ENCODE data around the gene COBL.

Gene COBL, protein sequence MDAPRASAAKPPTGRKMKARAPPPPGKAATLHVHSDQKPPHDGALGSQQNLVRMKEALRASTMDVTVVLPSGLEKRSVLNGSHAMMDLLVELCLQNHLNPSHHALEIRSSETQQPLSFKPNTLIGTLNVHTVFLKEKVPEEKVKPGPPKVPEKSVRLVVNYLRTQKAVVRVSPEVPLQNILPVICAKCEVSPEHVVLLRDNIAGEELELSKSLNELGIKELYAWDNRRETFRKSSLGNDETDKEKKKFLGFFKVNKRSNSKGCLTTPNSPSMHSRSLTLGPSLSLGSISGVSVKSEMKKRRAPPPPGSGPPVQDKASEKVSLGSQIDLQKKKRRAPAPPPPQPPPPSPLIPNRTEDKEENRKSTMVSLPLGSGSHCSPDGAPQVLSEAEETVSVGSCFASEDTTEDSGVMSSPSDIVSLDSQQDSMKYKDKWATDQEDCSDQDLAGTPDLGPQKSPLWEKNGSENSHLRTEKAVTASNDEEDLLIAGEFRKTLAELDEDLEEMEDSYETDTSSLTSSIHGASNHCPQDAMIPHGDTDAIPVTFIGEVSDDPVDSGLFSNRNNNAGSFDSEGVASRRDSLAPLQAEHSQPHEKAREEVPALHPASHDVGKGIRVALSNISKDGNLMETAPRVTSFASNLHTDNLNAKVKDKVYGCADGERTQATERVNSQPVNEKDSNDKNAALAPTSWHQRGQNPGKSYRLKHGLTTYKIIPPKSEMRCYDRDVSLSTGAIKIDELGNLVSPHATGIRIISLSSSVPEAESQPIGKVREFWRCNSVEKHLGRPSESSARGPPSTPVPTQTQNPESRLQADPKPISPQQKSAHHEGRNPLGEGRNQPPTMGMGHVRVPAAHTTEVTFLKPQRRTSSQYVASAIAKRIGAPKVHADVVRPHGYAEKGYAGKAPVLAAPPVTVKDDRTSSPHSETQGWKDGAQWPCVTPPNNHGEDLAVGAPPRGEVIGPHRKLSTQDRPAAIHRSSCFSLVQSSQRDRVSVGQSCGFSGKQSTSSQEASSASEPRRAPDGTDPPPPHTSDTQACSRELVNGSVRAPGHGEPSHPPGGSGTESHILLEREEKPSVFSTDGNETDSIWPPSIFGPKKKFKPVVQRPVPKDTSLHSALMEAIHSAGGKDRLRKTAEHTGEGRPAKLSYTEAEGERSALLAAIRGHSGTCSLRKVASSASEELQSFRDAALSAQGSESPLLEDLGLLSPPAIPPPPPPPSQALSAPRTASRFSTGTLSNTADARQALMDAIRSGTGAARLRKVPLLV

DNA sequence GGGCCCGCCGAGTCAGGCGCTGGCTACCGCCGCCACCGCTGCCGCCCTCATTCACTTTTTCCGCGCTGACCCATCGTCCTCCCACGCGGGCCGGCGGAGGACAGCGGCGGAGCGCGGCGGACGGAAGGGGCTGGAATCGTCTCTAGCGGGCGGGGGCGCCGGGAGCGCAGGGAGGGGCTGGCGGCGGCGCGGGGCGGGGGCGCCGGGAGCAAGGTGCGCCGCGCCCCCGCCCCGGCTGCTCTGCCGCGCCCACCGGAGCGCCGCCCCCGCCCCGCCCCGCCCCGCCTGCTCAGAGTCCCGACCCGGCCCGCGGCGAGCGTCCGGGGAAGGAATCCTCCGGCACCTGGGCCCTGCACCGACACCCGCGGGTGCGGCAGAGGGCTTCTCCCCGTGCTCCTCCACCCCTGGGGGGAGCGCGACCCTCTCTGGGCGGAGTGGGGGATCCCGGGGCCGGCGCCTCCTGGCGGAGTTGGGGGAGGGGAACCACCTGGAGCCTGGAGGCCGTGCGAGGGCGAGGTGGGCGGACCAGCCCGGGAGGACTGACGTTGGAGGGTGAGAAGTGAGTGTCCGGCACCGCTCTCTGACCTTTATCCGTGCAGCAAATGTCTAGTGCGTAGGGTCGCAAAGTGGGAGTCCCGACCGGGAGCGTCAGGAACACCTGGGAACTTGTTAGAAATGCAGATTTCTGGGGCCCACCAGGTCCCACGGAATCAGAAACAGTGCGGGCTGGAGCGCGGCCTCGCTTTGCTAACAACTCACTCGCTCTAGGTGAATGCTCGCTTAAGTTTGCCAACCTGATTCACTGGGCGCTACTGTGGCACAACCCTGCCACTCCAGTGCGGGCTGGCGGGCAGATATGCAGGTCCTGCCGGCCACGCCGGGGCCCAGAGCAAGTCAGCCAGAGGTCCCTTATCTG, at the start of gene COBL:
Gene COBL, minus strand, starts transcription at position 144 of the 916 bp plus-strand sequence. CDS start 176 bp downstream, outside the sequence.
- TF ChIP-seq EGR1 (IDR thresholded peaks at IDR 0.05) (peak; percentile 65), CEBPB (IDR thresholded peaks at IDR 0.05) (no peak), ZBTB7A (IDR thresholded peaks at IDR 0.05; ENCODE audit: low read depth) (0 out of 2 replicates have a peak, but pooled peaks have one; percentile 25)

DNA sequence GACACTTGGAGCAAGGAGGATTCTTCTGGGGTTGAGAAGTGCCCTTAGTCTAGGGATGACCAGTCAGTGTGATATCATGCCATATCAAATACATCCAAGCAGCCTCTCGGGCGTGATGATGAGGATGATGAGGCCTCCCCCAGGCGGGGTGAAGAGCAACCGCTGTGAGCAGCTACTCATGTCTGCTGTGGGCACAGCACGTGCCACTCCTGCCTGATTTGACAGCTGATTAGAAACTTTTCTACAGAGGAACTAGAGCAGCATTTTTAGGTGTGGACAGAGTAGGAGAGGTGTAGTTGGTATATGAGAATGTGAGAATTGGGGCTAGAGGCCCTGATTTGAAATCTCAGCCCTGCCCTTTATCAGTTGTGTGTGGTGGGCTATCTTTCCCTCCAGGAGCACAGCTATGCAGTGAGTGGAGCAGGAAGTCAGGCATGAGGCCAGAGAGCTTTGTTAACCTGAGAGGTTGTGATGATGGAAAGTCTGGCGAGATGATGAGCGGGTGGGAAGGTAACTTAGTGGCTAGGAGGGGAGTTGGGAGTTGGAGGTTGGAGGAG, 49.6 kb upstream of the COBL start:
- TF ChIP-seq TCF12 (IDR thresholded peaks at IDR 0.05; ENCODE audit: low read depth) (no peak), RAD21 (IDR thresholded peaks at IDR 0.05; ENCODE audit: low read depth) (no peak)

DNA sequence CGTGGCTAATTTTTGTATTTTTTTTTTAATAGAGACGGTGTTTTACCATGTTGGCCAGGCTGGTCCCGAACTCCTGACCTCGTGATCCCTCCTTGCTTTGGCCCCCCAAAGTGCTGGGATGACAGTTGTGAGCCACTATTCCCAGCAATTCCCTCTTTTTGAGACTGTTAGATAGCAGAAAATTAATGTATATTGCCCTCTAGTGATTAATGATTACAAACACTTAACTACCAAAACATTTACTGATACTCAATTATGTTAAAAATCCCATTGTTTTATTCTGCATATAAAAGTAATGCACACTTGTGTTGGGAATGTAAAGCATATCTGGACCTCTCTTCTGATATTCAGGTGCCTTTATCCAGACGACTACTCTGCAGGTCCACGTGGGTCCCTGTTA, 41.2 kb upstream of the COBL start:
- TF ChIP-seq RAD21 (IDR thresholded peaks at IDR 0.05; ENCODE audit: low read depth): peak; percentile 43; the same call in 1 of the 2 replicates
- TF ChIP-seq, protein P1, sequence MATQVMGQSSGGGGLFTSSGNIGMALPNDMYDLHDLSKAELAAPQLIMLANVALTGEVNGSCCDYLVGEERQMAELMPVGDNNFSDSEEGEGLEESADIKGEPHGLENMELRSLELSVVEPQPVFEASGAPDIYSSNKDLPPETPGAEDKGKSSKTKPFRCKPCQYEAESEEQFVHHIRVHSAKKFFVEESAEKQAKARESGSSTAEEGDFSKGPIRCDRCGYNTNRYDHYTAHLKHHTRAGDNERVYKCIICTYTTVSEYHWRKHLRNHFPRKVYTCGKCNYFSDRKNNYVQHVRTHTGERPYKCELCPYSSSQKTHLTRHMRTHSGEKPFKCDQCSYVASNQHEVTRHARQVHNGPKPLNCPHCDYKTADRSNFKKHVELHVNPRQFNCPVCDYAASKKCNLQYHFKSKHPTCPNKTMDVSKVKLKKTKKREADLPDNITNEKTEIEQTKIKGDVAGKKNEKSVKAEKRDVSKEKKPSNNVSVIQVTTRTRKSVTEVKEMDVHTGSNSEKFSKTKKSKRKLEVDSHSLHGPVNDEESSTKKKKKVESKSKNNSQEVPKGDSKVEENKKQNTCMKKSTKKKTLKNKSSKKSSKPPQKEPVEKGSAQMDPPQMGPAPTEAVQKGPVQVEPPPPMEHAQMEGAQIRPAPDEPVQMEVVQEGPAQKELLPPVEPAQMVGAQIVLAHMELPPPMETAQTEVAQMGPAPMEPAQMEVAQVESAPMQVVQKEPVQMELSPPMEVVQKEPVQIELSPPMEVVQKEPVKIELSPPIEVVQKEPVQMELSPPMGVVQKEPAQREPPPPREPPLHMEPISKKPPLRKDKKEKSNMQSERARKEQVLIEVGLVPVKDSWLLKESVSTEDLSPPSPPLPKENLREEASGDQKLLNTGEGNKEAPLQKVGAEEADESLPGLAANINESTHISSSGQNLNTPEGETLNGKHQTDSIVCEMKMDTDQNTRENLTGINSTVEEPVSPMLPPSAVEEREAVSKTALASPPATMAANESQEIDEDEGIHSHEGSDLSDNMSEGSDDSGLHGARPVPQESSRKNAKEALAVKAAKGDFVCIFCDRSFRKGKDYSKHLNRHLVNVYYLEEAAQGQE (IDR thresholded peaks at IDR 0.05; ENCODE audit: low read depth): no peak

DNA sequence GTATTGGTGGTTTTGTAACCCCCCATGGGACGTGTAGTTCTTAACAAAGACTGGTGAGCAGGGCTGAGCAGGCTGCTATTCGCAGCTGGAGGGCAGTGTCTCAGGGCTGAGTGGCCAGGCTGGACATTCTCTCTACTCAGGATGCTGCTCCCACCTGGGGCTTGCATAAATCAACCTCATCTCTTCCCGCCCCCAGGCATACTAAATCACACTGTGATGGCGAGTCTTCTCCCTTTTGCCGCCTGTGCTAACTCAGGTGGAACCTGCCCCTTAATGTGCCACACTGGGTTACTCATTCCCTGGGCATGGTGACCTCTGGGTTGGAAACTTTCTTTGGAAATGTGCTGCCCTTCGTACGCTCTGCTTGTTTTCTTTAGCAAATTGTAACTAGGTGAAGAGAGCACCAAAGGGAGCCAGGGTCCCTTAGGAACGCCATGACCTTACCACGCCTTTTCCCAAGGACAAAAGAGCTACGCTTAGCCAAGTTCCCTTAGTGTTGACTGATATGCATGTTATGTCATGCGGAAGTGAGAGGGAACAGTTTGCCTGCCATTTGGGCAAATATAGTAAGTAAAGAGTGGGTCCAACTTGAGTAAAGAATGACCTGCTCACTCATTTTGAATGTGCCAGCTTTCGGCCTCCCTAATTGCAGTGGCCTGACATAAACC, 40.4 kb upstream of the COBL start:
- TF ChIP-seq TCF12 (IDR thresholded peaks at IDR 0.05; ENCODE audit: low read depth) (peak; percentile 54; the same call in 1 of the 2 replicates), EGR1 (IDR thresholded peaks at IDR 0.05) (no peak), CREB1 (IDR thresholded peaks at IDR 0.05; ENCODE audit: low read depth) (no peak), YY1 (IDR thresholded peaks at IDR 0.05; ENCODE audit: low read depth) (0 out of 2 replicates have a peak, but pooled peaks have one; percentile 6), TAF1 (IDR thresholded peaks at IDR 0.05; ENCODE audit: low read depth) (no peak), EP300 (IDR thresholded peaks at IDR 0.05; ENCODE audit: borderline replicate concordance) (no peak)

DNA sequence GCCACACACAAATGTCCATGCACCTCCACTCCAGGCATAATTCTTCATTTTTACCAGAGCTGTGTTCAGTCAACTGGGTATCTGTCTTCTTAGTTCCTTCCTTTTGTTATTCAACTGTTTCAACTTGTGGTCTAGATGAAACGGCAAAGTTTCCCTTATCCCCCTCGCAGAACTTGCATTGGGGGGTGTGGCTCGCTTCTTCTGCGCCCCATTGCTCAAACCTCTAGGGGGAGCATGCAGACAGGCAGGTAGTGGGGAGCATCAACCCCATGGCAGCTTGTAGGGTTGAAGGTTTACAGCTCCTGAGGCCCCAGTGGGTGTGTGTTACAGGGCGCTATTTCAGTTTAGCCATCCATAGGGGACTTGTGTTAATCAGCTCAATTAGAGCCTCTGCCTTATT, 38.3 kb upstream of the COBL start:
- TF ChIP-seq CREB1 (IDR thresholded peaks at IDR 0.05; ENCODE audit: low read depth) (no peak), EP300 (IDR thresholded peaks at IDR 0.05; ENCODE audit: borderline replicate concordance) (no peak), CEBPB (IDR thresholded peaks at IDR 0.05) (no peak), NFIC (IDR thresholded peaks at IDR 0.05) (no peak), RAD21 (IDR thresholded peaks at IDR 0.05; ENCODE audit: low read depth) (no peak), FOXM1 (IDR thresholded peaks at IDR 0.05; ENCODE audit: borderline replicate concordance, low read depth) (no peak), TCF12 (IDR thresholded peaks at IDR 0.05; ENCODE audit: low read depth) (no peak), TAF1 (IDR thresholded peaks at IDR 0.05; ENCODE audit: low read depth) (no peak), YY1 (IDR thresholded peaks at IDR 0.05; ENCODE audit: low read depth) (no peak), ZBTB7A (IDR thresholded peaks at IDR 0.05; ENCODE audit: low read depth) (no peak), TEAD4 (IDR thresholded peaks at IDR 0.05) (no peak)
- TF ChIP-seq, protein P2, sequence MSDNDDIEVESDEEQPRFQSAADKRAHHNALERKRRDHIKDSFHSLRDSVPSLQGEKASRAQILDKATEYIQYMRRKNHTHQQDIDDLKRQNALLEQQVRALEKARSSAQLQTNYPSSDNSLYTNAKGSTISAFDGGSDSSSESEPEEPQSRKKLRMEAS (IDR thresholded peaks at IDR 0.05): no peak
- TF ChIP-seq, protein P3, sequence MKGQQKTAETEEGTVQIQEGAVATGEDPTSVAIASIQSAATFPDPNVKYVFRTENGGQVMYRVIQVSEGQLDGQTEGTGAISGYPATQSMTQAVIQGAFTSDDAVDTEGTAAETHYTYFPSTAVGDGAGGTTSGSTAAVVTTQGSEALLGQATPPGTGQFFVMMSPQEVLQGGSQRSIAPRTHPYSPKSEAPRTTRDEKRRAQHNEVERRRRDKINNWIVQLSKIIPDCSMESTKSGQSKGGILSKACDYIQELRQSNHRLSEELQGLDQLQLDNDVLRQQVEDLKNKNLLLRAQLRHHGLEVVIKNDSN (IDR thresholded peaks at IDR 0.05): no peak

DNA sequence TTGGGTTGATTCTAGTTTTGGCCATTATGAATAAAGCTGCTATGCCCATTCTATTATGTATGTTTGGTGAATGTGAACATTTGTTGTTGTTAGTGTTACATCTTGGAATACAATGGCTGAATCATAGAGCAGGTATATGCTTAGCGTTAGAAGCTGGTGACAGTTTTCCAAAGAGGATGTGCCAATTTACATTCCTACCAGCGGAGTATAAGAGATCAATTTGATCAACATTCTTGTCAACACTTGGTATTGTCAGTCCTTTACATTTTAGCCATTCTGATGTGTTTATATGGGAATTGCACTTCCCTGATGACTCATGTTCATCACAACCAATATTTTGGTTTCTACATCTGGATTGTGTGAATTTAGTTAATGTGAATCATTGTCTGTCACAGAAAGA, 37.8 kb upstream of the COBL start:
- TF ChIP-seq, protein P3 (IDR thresholded peaks at IDR 0.05): no peak
- TF ChIP-seq EGR1 (IDR thresholded peaks at IDR 0.05) (no peak), CEBPB (IDR thresholded peaks at IDR 0.05) (no peak), CREB1 (IDR thresholded peaks at IDR 0.05; ENCODE audit: low read depth) (no peak), RAD21 (IDR thresholded peaks at IDR 0.05; ENCODE audit: low read depth) (no peak), TCF12 (IDR thresholded peaks at IDR 0.05; ENCODE audit: low read depth) (no peak)
